D721Med (cell line): ENCODE results near the gene FAM124B.
"Not testable (repeated sequence)": the region's sequence is repeated elsewhere in the genome, so short reads cannot be mapped to it uniquely, and the experiment has no call there.

Experiments used
- DNase-seq: peaks from one replicate; pipeline ENCODE4 v3.0.0; 2011; ENCODE audit warnings: low spot score; ENCODE audit not compliant: insufficient read length
- FAIRE-seq: peaks from 2 replicates; lab custom pipeline; 2011; peaks lifted over from hg19 to GRCh38; lab: Jason Lieb, UNC
- CTCF ChIP-seq: IDR thresholded peaks from 2 replicates; pipeline ENCODE4 v1.5.1; 2012; ENCODE audit warnings: mild to moderate bottlenecking, control low read depth; ENCODE audit not compliant: insufficient read depth; ENCODE audit errors: missing control alignments

FAM124B gene

GRCh38 chr2:224395620-224396390 lies 6.1 kb downstream of the FAM124B start:
- DNase-seq: no peak
- TF ChIP-seq CTCF: no peak
- no peak for FAIRE-seq

GRCh38 chr2:224393157-224393872 lies 8.6 kb downstream of the FAM124B start:
- no peak for FAIRE-seq
- TF ChIP-seq CTCF: no peak
- DNase-seq: no peak

GRCh38 chr2:224392545-224392944 lies 9.4 kb downstream of the FAM124B start:
- no peak for TF ChIP-seq CTCF
- DNase-seq (no peak), FAIRE-seq (no peak)

- no peak for FAIRE-seq
- DNase-seq: no peak
- no peak for TF ChIP-seq CTCF
These were observed 12.6 kb downstream of the FAM124B start for GRCh38 chr2:224389317-224389716.

GRCh38 chr2:224386876-224387275 lies 15.0 kb downstream of the FAM124B start:
- DNase-seq: no peak
- FAIRE-seq: no peak
- no peak for TF ChIP-seq CTCF

- FAIRE-seq (no peak), DNase-seq (no peak)
- no peak for TF ChIP-seq CTCF
These were observed 18.8 kb downstream of the FAM124B start for GRCh38 chr2:224382973-224383555.

- FAIRE-seq, DNase-seq: not testable (repeated sequence)
These were observed 19.6 kb downstream of the FAM124B start for GRCh38 chr2:224382280-224382647.
